Measurements from ENCODE around the gene IRF6. TPM values are rescaled to one million over a fixed set of nuclear protein-coding genes. Genes with fewer than 3 reads are reported as not detected.

IRF6 gene
- total RNA-seq, 2 experiments from 2014 or later, result not detected

DNA sequence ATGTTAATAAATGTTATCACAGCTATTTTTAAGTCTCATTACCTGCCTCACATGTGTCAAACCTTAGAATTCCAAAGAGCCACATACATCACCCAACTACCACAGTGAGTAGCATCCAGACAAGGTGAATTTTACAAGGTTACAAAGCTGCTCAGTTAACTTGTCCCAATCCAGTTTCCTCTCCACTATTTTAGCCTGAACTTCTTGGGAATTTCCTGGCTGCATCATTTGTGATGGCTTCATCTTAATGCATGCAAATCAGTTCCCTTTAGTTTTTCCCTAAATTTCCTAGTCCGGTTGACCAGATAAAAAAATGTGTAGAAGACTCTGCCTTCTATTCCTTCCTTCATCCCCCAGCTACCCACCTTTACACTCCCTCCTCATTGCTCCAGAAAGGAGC, 50.7 kb downstream of the IRF6 start:
- POLR2A ChIA-PET, result interaction anchor here (0.6 to 6.1 kb wide), 12 partner anchors 9 to 1973 kb away, joined by 3 to 50 read pairs (median 4); partner anchors contain the start of gene C1orf74
- peak overlapping the region; percentile 74 for H3K27ac ChIP-seq (ENCODE audit: low read depth, low read length, poor library complexity, severe bottlenecking)
- TF ChIP-seq EZH2phosphoT487 (IDR thresholded peaks at IDR 0.05; ENCODE audit: borderline replicate concordance, low read depth, low read length), result no peak
- TF ChIP-seq, protein P1, sequence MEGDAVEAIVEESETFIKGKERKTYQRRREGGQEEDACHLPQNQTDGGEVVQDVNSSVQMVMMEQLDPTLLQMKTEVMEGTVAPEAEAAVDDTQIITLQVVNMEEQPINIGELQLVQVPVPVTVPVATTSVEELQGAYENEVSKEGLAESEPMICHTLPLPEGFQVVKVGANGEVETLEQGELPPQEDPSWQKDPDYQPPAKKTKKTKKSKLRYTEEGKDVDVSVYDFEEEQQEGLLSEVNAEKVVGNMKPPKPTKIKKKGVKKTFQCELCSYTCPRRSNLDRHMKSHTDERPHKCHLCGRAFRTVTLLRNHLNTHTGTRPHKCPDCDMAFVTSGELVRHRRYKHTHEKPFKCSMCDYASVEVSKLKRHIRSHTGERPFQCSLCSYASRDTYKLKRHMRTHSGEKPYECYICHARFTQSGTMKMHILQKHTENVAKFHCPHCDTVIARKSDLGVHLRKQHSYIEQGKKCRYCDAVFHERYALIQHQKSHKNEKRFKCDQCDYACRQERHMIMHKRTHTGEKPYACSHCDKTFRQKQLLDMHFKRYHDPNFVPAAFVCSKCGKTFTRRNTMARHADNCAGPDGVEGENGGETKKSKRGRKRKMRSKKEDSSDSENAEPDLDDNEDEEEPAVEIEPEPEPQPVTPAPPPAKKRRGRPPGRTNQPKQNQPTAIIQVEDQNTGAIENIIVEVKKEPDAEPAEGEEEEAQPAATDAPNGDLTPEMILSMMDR (conservative IDR thresholded peaks at IDR 0.05; ENCODE audit: low read length), result no peak
- H4K20me1 ChIP-seq (ENCODE audit: insufficient read depth, low read length), result no peaks in the 10 kb centered on the region
- intact Hi-C loops (cut with micrococcal nuclease; ENCODE audit: unreplicated experiment), result loop anchor here (10.0 kb wide), 1 partner anchor 580 kb away; no protein-coding TSS in a partner anchor
- peaks cover 15% of the 10 kb centered on the region for H3K36me3 ChIP-seq (ENCODE audit: insufficient read depth, low read length)
- H3K9me3 ChIP-seq (ENCODE audit: low read length), result no peaks in the 10 kb centered on the region
- peak overlapping the region; percentile 75 for H3K4me2 ChIP-seq (ENCODE audit: low read length)
- peaks cover 37% of the 10 kb centered on the region for H3K4me1 ChIP-seq (ENCODE audit: insufficient read depth, low read length, poor library complexity, severe bottlenecking)
- no peaks in the 10 kb centered on the region for H3K9me2 ChIP-seq (ENCODE audit: insufficient read depth, low read length)
- peak overlapping the region; percentile 96 for H2AFZ ChIP-seq (ENCODE audit: low read length)
- DNase-seq (ENCODE audit: low spot score), result no peak
- CTCF ChIA-PET (ENCODE audit: unreplicated experiment), result interaction anchor here (1.4 kb wide), 1 partner anchor 12 kb away, joined by 3 read pairs; no protein-coding TSS in a partner anchor
- no TSS peak for BruUV-seq (replicated peaks)
- peaks cover 9% of the 10 kb centered on the region; the same call in 1 of the 2 replicates for H3K79me2 ChIP-seq (ENCODE audit: insufficient read depth, low read depth, low read length)
- H3K4me3 ChIP-seq (ENCODE audit: low read depth, low read length, poor library complexity, severe bottlenecking), result peak overlapping the region; percentile 69

DNA sequence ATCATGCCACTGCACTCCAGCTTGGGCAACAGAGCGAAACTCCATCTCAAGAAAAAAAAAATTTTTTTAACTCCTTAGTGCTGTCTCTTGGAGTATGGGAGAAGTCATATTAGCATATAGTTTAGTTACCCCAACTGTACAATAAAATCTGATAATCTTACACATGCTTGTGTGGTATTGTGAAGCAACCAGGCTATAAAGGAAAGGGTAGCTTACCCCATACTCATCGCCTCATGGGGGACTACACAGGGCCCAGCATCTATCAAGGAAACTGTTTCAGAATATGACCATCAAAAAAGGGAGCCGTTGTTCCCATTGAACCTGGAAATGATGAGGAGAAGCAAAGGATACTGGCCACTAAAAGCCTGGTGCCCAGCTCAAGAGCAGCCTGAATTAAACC, 53.1 kb downstream of the IRF6 start:
- Histone ChIP-seq H4K20me1 (ENCODE audit: insufficient read depth, low read length) (no peaks in the 10 kb centered on the region), H3K79me2 (ENCODE audit: insufficient read depth, low read depth, low read length) (peaks cover 9% of the 10 kb centered on the region; the same call in 1 of the 2 replicates), H3K36me3 (ENCODE audit: insufficient read depth, low read length) (no peaks in the 10 kb centered on the region), H3K4me2 (ENCODE audit: low read length) (no peak overlapping the region), H3K9me2 (ENCODE audit: insufficient read depth, low read length) (no peaks in the 10 kb centered on the region), H3K27ac (ENCODE audit: low read depth, low read length, poor library complexity, severe bottlenecking) (no peak overlapping the region), H3K4me1 (ENCODE audit: insufficient read depth, low read length, poor library complexity, severe bottlenecking) (peaks cover 36% of the 10 kb centered on the region), H3K9me3 (ENCODE audit: low read length) (no peaks in the 10 kb centered on the region), H2AFZ (ENCODE audit: low read length) (no peak overlapping the region), H3K4me3 (ENCODE audit: low read depth, low read length, poor library complexity, severe bottlenecking) (no peak overlapping the region)
- DNase-seq (ENCODE audit: low spot score), result no peak
- CTCF ChIA-PET (ENCODE audit: unreplicated experiment), result no interaction called here
- no peak for TF ChIP-seq EZH2phosphoT487 (IDR thresholded peaks at IDR 0.05; ENCODE audit: borderline replicate concordance, low read depth, low read length)
- TF ChIP-seq, protein P1 (conservative IDR thresholded peaks at IDR 0.05; ENCODE audit: low read length), result no peak
- no TSS peak for BruUV-seq (replicated peaks)
- POLR2A ChIA-PET, result interaction anchor here (1.4 kb wide), 1 partner anchor 15 kb away, joined by 6 read pairs; no protein-coding TSS in a partner anchor
- intact Hi-C loops (cut with micrococcal nuclease; ENCODE audit: unreplicated experiment), result loop anchor here (10.0 kb wide), 1 partner anchor 582 kb away; no protein-coding TSS in a partner anchor

DNA sequence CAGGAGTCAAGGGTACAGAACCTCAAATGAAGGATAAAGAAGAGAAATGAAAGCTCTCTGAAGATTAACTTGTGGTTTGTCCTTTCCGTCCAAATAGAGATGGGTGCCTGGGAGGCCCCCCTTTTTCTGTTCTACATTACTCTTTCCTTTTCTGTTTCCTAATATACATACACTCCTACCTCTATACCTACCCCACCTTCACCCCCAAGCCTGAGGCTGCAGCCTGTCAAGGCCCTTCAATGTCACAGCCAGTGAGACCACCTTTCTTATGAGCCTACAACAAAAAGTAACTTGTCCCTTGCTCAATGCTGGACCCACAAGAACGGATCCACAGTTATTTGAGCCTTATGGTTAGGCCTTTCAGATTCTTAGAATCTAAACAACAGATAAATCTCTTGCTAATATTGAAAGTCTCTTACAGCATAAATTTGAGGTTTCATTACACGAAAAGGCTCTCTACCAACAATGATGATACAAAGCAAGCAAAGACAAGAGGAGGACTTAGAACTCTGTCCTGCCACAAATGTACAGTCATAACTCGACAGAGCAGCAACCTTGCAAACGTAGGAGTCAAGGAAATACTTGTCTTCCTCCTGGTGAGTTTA, 54.2 kb downstream of the IRF6 start:
- peak overlapping the region; percentile 38; the same call in 1 of the 2 replicates for H3K4me2 ChIP-seq (ENCODE audit: low read length)
- no peak overlapping the region for H3K27ac ChIP-seq (ENCODE audit: low read depth, low read length, poor library complexity, severe bottlenecking)
- BruUV-seq (replicated peaks), result no TSS peak
- no peak for DNase-seq (ENCODE audit: low spot score)
- intact Hi-C loops (cut with micrococcal nuclease; ENCODE audit: unreplicated experiment), result loop anchor here (10.0 kb wide), 1 partner anchor 583 kb away; no protein-coding TSS in a partner anchor
- no peaks in the 10 kb centered on the region for H3K9me3 ChIP-seq (ENCODE audit: low read length)
- no peaks in the 10 kb centered on the region for H3K9me2 ChIP-seq (ENCODE audit: insufficient read depth, low read length)
- no peak overlapping the region for H3K4me3 ChIP-seq (ENCODE audit: low read depth, low read length, poor library complexity, severe bottlenecking)
- H4K20me1 ChIP-seq (ENCODE audit: insufficient read depth, low read length), result no peaks in the 10 kb centered on the region
- CTCF ChIA-PET (ENCODE audit: unreplicated experiment), result no interaction called here
- no peaks in the 10 kb centered on the region for H3K36me3 ChIP-seq (ENCODE audit: insufficient read depth, low read length)
- POLR2A ChIA-PET, result interaction anchor here (0.8 to 1.4 kb wide), 2 partner anchors 16 to 23 kb away, joined by 3 to 6 read pairs; no protein-coding TSS in a partner anchor
- H2AFZ ChIP-seq (ENCODE audit: low read length), result peak overlapping the region; percentile 64
- TF ChIP-seq EZH2phosphoT487 (IDR thresholded peaks at IDR 0.05; ENCODE audit: borderline replicate concordance, low read depth, low read length), result no peak
- TF ChIP-seq, protein P1 (conservative IDR thresholded peaks at IDR 0.05; ENCODE audit: low read length), result no peak
- peaks cover 25% of the 10 kb centered on the region for H3K4me1 ChIP-seq (ENCODE audit: insufficient read depth, low read length, poor library complexity, severe bottlenecking)
- no peaks in the 10 kb centered on the region for H3K79me2 ChIP-seq (ENCODE audit: insufficient read depth, low read depth, low read length)

Data from OCI-LY7 (cell line).